MM.1S (cell line): ENCODE measurements around the gene MCEE.
"Not testable (repeated sequence)": the region's sequence is repeated elsewhere in the genome, so short reads cannot be mapped to it uniquely, and the experiment has no call there.

Experiments used
- DNase-seq: peaks from one replicate; pipeline ENCODE4 v3.0.0-alpha.2; 2015
- H2AFZ ChIP-seq: fragments of 300-600 bp; sonication (generic); 2 replicates; pipeline ENCODE4 v1.6.0; 2016; ENCODE audit warnings: antibody characterized with exemption, low read length
- H3F3A ChIP-seq: fragments of 300-600 bp; sonication (generic); 2 replicates; pipeline ENCODE4 v1.6.1; 2016; ENCODE audit warnings: mild to moderate bottlenecking, antibody characterized with exemption, low read length, moderate library complexity, mixed read lengths; ENCODE audit not compliant: insufficient read depth
- H3K27ac ChIP-seq: fragments of 300-600 bp; sonication (generic); 2 replicates; pipeline ENCODE4 v1.5.1; 2016; ENCODE audit warnings: mild to moderate bottlenecking, low read length
- H3K27me3 ChIP-seq: fragments of 300-600 bp; sonication (generic); replicated peaks from 2 replicates; pipeline ENCODE4 v1.6.0; 2016; ENCODE audit warnings: low read length; ENCODE audit not compliant: insufficient read depth
- H3K36me3 ChIP-seq: fragments of 300-600 bp; sonication (generic); replicated peaks from 2 replicates; pipeline ENCODE4 v1.6.1; 2016; ENCODE audit warnings: mild to moderate bottlenecking, low read length, mixed read lengths; ENCODE audit not compliant: insufficient read depth
- H3K4me1 ChIP-seq: fragments of 300-600 bp; sonication (generic); 2 replicates; pipeline ENCODE4 v1.6.1; 2016; ENCODE audit warnings: low read length, mixed read lengths
- H3K4me2 ChIP-seq: fragments of 300-600 bp; sonication (generic); 2 replicates; pipeline ENCODE4 v1.6.0; 2016; ENCODE audit warnings: low read depth, low read length
- H3K4me3 ChIP-seq: fragments of 300-600 bp; sonication (generic); 2 replicates; pipeline ENCODE4 v1.5.1; 2016; ENCODE audit warnings: low read length, mixed read lengths
- H3K79me2 ChIP-seq: fragments of 300-600 bp; sonication (generic); 2 replicates; pipeline ENCODE4 v1.6.1; 2016; ENCODE audit warnings: mixed run types, low read length, mixed read lengths
- H3K9ac ChIP-seq: fragments of 300-600 bp; sonication (generic); 2 replicates; pipeline ENCODE4 v1.6.1; 2016; ENCODE audit warnings: low read length, mixed read lengths
- H3K9me2 ChIP-seq: fragments of 300-600 bp; sonication (generic); replicated peaks from 2 replicates; pipeline ENCODE4 v1.6.1; 2016; ENCODE audit warnings: mild to moderate bottlenecking, low read length, mixed read lengths; ENCODE audit not compliant: insufficient read depth
- H3K9me3 ChIP-seq: fragments of 300-600 bp; sonication (generic); replicated peaks from 2 replicates; pipeline ENCODE4 v1.6.1; 2016; ENCODE audit warnings: mild to moderate bottlenecking, low read length, mixed read lengths; ENCODE audit not compliant: insufficient read depth
- H4K20me1 ChIP-seq: fragments of 300-600 bp; sonication (generic); 2 replicates; pipeline ENCODE4 v1.6.1; 2016; ENCODE audit warnings: mild to moderate bottlenecking, low read length, moderate library complexity, mixed read lengths; ENCODE audit not compliant: insufficient read depth
- EZH2 ChIP-seq: fragments of 300-600 bp; sonication (generic); optimal IDR thresholded peaks from 2 replicates; pipeline ENCODE3; 2017; ENCODE audit warnings: low read depth, mild to moderate bottlenecking, antibody characterized with exemption, low read length, mixed read lengths
- EZH2phosphoT487 ChIP-seq: fragments of 300-600 bp; sonication (generic); IDR thresholded peaks from 2 replicates; pipeline ENCODE4 v1.6.1; 2018; ENCODE audit warnings: antibody characterized with exemption, low read length
- TF ChIP-seq, protein P1 (sequence below): fragments of 300-600 bp; sonication (generic); IDR thresholded peaks from 2 replicates; pipeline ENCODE4 v1.5.1; 2016; ENCODE audit warnings: antibody characterized with exemption, low read length, mixed read lengths

Gene MCEE

DNA sequence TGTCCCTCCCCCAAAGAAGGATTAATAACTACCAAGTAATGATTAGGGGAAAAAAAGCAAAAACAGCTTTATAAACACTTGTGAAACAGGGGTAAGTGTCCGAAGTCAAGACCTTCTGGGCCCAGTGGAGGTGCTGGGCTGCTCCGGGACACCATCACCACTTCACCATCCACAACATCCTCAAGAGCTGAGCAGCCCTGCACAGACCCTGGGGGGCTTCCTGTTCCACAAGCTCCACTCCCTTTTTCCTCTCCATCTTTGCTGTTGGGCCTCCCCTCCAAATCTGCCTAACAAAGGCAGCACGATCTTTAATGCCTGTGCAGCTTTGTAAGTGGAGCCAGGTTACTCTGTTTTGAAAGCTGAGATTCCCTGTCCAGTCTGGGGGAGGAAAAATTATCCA is 46.7 kb downstream of the MCEE start:
- H3K9me2 ChIP-seq, H3F3A ChIP-seq, H3K9me3 ChIP-seq, H3K36me3 ChIP-seq, H3K9ac ChIP-seq, H3K27ac ChIP-seq, DNase-seq, H4K20me1 ChIP-seq, H3K4me3 ChIP-seq, H2AFZ ChIP-seq, H3K27me3 ChIP-seq, H3K4me2 ChIP-seq, H3K79me2 ChIP-seq, H3K4me1 ChIP-seq: not testable (repeated sequence)

DNA sequence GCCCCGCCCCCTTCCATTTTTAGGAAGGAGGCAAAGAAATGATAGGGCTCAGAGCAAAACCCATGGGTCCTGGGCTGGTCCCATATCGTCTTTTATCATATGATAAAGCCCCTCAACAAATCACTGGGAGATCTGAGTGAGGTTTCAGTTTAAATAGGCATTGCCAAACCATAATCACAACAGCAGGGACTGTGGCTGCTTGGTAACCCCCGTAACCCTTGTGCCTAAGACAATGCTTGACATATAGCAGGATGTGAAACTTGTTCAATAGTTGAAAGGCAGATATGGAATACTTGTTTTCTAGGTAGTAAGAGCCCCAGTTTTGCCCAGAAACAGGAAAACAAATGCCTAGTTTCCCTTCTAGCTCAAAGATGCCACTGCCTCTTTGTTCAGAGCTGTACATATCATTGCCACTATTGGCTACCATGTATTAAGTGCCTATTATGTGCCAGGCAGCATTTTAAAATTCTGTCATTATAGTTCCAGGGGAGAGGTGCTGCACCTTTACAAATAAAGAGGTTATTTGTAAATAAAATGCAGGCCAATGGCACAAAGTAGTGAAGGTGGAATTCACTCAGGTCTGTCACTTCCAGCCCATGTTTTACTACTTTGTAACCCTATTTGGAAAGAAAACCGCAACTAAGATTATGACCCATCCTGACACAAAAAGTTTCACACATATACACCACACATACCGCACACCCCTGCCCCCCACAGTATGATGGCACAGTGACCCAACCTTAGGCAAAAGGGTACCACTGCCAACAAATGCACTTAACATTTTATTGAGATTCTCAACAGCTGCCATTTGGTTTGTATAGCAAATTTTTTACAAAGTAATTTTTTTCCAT is 47.4 kb downstream of the MCEE start:
- H3K4me3 ChIP-seq, result no peak overlapping the region
- H3F3A ChIP-seq, result no peaks in the 10 kb centered on the region; the same call in 1 of the 2 replicates
- H3K36me3 ChIP-seq, result no peaks in the 10 kb centered on the region
- DNase-seq, result no peak
- H3K79me2 ChIP-seq, result no peaks in the 10 kb centered on the region
- peaks cover 8% of the 10 kb centered on the region for H3K4me1 ChIP-seq
- TF ChIP-seq EZH2 (no peak), EZH2phosphoT487 (no peak)
- TF ChIP-seq, protein P1, sequence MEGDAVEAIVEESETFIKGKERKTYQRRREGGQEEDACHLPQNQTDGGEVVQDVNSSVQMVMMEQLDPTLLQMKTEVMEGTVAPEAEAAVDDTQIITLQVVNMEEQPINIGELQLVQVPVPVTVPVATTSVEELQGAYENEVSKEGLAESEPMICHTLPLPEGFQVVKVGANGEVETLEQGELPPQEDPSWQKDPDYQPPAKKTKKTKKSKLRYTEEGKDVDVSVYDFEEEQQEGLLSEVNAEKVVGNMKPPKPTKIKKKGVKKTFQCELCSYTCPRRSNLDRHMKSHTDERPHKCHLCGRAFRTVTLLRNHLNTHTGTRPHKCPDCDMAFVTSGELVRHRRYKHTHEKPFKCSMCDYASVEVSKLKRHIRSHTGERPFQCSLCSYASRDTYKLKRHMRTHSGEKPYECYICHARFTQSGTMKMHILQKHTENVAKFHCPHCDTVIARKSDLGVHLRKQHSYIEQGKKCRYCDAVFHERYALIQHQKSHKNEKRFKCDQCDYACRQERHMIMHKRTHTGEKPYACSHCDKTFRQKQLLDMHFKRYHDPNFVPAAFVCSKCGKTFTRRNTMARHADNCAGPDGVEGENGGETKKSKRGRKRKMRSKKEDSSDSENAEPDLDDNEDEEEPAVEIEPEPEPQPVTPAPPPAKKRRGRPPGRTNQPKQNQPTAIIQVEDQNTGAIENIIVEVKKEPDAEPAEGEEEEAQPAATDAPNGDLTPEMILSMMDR, result no peak
- H3K9me2 ChIP-seq, result no peaks in the 10 kb centered on the region
- H4K20me1 ChIP-seq, result no peaks in the 10 kb centered on the region
- no peaks in the 10 kb centered on the region for H3K27me3 ChIP-seq
- H3K4me2 ChIP-seq, result peak overlapping the region; percentile 29
- no peak overlapping the region for H2AFZ ChIP-seq
- H3K9ac ChIP-seq, result no peak overlapping the region
- no peaks in the 10 kb centered on the region for H3K9me3 ChIP-seq
- peak overlapping the region; percentile 21; the same call in 1 of the 2 replicates for H3K27ac ChIP-seq

DNA sequence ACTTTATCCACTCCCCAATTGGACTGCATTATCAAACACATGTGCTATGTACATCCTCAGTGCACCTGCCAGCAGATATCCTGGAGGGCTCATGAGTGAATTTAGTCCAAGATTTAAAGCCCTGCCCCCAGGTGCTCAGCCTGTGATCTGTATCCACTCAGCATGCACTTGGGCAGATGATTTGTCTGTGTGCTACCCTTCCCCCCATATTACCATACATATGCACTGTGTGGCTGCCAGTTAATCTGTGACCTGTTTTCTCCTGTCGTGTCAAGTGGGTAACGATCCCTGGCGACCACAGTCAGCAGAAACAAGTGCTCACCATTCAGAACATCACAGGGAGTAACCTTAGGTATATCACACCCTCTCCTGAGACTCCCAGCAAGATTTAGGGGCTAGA is 51.4 kb downstream of the MCEE start:
- no peak for TF ChIP-seq EZH2
- TF ChIP-seq, protein P1, result no peak
- no peak for TF ChIP-seq EZH2phosphoT487
- no peak for DNase-seq

DNA sequence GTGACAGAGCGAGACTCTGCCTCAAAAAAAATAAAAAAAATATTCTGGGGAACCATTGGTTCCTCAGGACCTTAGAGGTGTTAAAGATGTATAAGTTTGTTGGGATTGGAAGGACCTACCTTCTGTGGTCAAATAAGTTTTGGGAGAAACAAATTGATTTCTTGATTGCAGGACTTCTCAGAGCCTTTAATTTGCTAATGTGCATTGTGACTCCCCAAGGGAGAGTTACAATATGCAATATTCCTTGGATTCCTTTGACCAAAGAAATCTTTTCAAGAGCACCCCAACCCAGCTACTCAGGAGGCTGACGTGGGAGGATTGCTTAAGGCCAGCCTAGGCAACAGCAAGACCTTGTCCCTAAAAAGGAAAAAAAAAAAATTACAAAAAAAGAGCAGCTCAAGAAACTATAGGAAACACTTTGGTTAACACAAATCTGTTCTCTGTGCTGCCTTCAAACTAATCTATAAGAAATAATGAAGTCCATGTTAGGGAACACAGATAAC is 55.1 kb downstream of the MCEE start:
- Histone ChIP-seq H3K79me2 (peaks cover 40% of the 10 kb centered on the region), H3F3A (peaks cover 17% of the 10 kb centered on the region), H4K20me1 (no peaks in the 10 kb centered on the region), H3K27ac (no peak overlapping the region), H3K9me2 (no peaks in the 10 kb centered on the region), H3K4me1 (peaks cover 29% of the 10 kb centered on the region), H3K27me3 (no peaks in the 10 kb centered on the region), H2AFZ (no peak overlapping the region), H3K9ac (no peak overlapping the region), H3K36me3 (no peaks in the 10 kb centered on the region), H3K4me3 (no peak overlapping the region), H3K4me2 (no peak overlapping the region), H3K9me3 (no peaks in the 10 kb centered on the region)
- TF ChIP-seq EZH2, result no peak
- TF ChIP-seq EZH2phosphoT487, result no peak
- TF ChIP-seq, protein P1, result no peak
- no peak for DNase-seq

More for the DNA sequence above, 51.4 kb downstream of the MCEE start:
- Histone ChIP-seq H3K27me3 (no peaks in the 10 kb centered on the region), H2AFZ (no peak overlapping the region), H3K4me3 (no peak overlapping the region), H3K4me2 (no peak overlapping the region), H3K27ac (no peak overlapping the region), H3K9me3 (no peaks in the 10 kb centered on the region), H3K9me2 (no peaks in the 10 kb centered on the region), H3K79me2 (peaks cover 12% of the 10 kb centered on the region), H3K36me3 (no peaks in the 10 kb centered on the region), H3K9ac (no peak overlapping the region), H3K4me1 (peaks cover 8% of the 10 kb centered on the region), H3F3A (no peaks in the 10 kb centered on the region; the same call in 1 of the 2 replicates), H4K20me1 (no peaks in the 10 kb centered on the region)
